Smooth muscle cell of the brain vasculature (primary cell): ENCODE data around the gene HEMGN.

Experiments used
- DNase-seq: peaks from one replicate; pipeline ENCODE4 v3.0.0-alpha.2; 2012; ENCODE audit warnings: low read depth, low spot score

HEMGN gene

GRCh38 chr9:97895695-97896332 lies 42.2 kb downstream of the HEMGN start:
- no peak for DNase-seq

GRCh38 chr9:97895211-97895610 lies 42.8 kb downstream of the HEMGN start:
- no peak for DNase-seq

- DNase-seq: no peak
Measured at GRCh38 chr9:97892421-97892820, 45.6 kb downstream of the HEMGN start.

GRCh38 chr9:97891736-97892135 lies 46.2 kb downstream of the HEMGN start:
- no peak for DNase-seq

GRCh38 chr9:97889941-97890887 lies 47.8 kb downstream of the HEMGN start:
- DNase-seq: no peak

GRCh38 chr9:97880336-97880735 lies 57.6 kb downstream of the HEMGN start:
- no peak for DNase-seq
